ENCODE results near the gene PCDHA6. TPM values are rescaled to one million over a fixed set of nuclear protein-coding genes. Genes with fewer than 3 reads are reported as not detected.

Gene PCDHA6
- total RNA-seq, 1 experiment from 2014 or later: not detected

- Histone ChIP-seq H3K9me3 (ENCODE audit: control insufficient read depth in 1 of 2, insufficient read depth in 1 of 2, low read depth in 1 of 2, low read length in 2 of 2) (no peaks in the 10 kb centered on the region; a peak in 1 of 4 replicates), H3K4me1 (ENCODE audit: control insufficient read depth in 1 of 2, insufficient read depth in 2 of 2, low read length in 2 of 2) (no peaks in the 10 kb centered on the region), H4K20me1 (ENCODE audit: insufficient read depth) (no peaks in the 10 kb centered on the region), H3K9me2 (ENCODE audit: insufficient read depth) (no peaks in the 10 kb centered on the region), H3K4me2 (ENCODE audit: low read length) (no peak overlapping the region), H3K36me3 (ENCODE audit: control insufficient read depth in 1 of 2, insufficient read depth in 2 of 2, low read length in 2 of 2) (no peaks in the 10 kb centered on the region), H3K9ac (ENCODE audit: low read length) (no peak overlapping the region), H2AFZ (ENCODE audit: low read depth, low read length, poor library complexity, severe bottlenecking) (no peak overlapping the region), H3K27me3 (ENCODE audit: insufficient read depth, low read length) (no peaks in the 10 kb centered on the region), H3K4me3 (replicated peaks in 1 of 2; ENCODE audit: low read depth in 1 of 2, low read length in 2 of 2) (no peak overlapping the region), H3K79me2 (ENCODE audit: insufficient read depth, low read length) (no peaks in the 10 kb centered on the region), H3K27ac (ENCODE audit: low read depth, low read length) (no peak overlapping the region)
- no TSS peak for BruUV-seq (replicated peaks)
- intact Hi-C loops (cut with micrococcal nuclease): no loop called here
- DNase-seq (ENCODE audit: low read depth, low spot score) (no peak), ATAC-seq (no peak)
- RAD21 ChIA-PET (ENCODE audit: low non-redundant PET in 1 of 2, low total read pairs in 2 of 2, uncharacterized antibody in 2 of 2, unreplicated experiment in 2 of 2): no interaction called here
- POLR2A ChIA-PET: no interaction called here
- TF ChIP-seq CEBPB (IDR thresholded peaks at IDR 0.05; ENCODE audit: low read depth) (no peak), EGR1 (IDR thresholded peaks at IDR 0.05; ENCODE audit: low read depth) (no peak)
- CTCF ChIA-PET: no interaction called here
Measured at GRCh38 chr5:140796718-140797095, 31.1 kb upstream of the PCDHA6 start.

GRCh38 chr5:140800816-140801493 lies 26.8 kb upstream of the PCDHA6 start, which contains the start of gene PCDHA3:
TSS of gene PCDHA3 (plus strand) at chr5:140801057.
- no peaks in the 10 kb centered on the region for H4K20me1 ChIP-seq (ENCODE audit: insufficient read depth)
- TF ChIP-seq SP1 (IDR thresholded peaks at IDR 0.05; ENCODE audit: low read depth): no peak
- TF ChIP-seq CEBPB (IDR thresholded peaks at IDR 0.05; ENCODE audit: low read depth): no peak
- no peak for TF ChIP-seq REST (IDR thresholded peaks at IDR 0.05; ENCODE audit: low read depth)
- no peak for TF ChIP-seq EGR1 (IDR thresholded peaks at IDR 0.05; ENCODE audit: low read depth)
- TF ChIP-seq FOSL1 (IDR thresholded peaks at IDR 0.05; ENCODE audit: low read depth): no peak
- H3K79me2 ChIP-seq (ENCODE audit: insufficient read depth, low read length): no peaks in the 10 kb centered on the region
- H3K4me2 ChIP-seq (ENCODE audit: low read length): no peak within 1 kb of the TSS
- CTCF ChIA-PET: no interaction called here
- no peaks in the 10 kb centered on the region for H3K36me3 ChIP-seq (ENCODE audit: control insufficient read depth in 1 of 2, insufficient read depth in 2 of 2, low read length in 2 of 2)
- no peaks in the 10 kb centered on the region for H3K27me3 ChIP-seq (ENCODE audit: insufficient read depth, low read length)
- ATAC-seq (no peak), DNase-seq (ENCODE audit: low read depth, low spot score) (no peak)
- no peak within 1 kb of the TSS for H3K4me3 ChIP-seq (replicated peaks in 1 of 2; ENCODE audit: low read depth in 1 of 2, low read length in 2 of 2)
- POLR2A ChIA-PET: no interaction called here
- BruUV-seq (replicated peaks): no TSS peak
- H3K9me2 ChIP-seq (ENCODE audit: insufficient read depth): no peaks in the 10 kb centered on the region
- intact Hi-C loops (cut with micrococcal nuclease): no loop called here
- H3K9me3 ChIP-seq (ENCODE audit: control insufficient read depth in 1 of 2, insufficient read depth in 1 of 2, low read depth in 1 of 2, low read length in 2 of 2): peaks cover 0 to 5% of the 10 kb centered on the region in 2 experiments; a peak in 2 of 4 replicates
- H3K9ac ChIP-seq (ENCODE audit: low read length): no peak within 1 kb of the TSS
- no peaks in the 10 kb centered on the region for H3K4me1 ChIP-seq (ENCODE audit: control insufficient read depth in 1 of 2, insufficient read depth in 2 of 2, low read length in 2 of 2)
- no peak within 1 kb of the TSS for H3K27ac ChIP-seq (ENCODE audit: low read depth, low read length)
- RAD21 ChIA-PET (ENCODE audit: low non-redundant PET in 1 of 2, low total read pairs in 2 of 2, uncharacterized antibody in 2 of 2, unreplicated experiment in 2 of 2): no interaction called here
- H2AFZ ChIP-seq (ENCODE audit: low read depth, low read length, poor library complexity, severe bottlenecking): no peak within 1 kb of the TSS
